ENCODE measurements around the gene RGS19. TPM values are rescaled to one million over a fixed set of nuclear protein-coding genes. Genes with fewer than 3 reads are reported as not detected.

Gene RGS19
- total and polyA plus RNA-seq, 2 donors from 2014 or later: 6.8 to 20.2 TPM

DNA sequence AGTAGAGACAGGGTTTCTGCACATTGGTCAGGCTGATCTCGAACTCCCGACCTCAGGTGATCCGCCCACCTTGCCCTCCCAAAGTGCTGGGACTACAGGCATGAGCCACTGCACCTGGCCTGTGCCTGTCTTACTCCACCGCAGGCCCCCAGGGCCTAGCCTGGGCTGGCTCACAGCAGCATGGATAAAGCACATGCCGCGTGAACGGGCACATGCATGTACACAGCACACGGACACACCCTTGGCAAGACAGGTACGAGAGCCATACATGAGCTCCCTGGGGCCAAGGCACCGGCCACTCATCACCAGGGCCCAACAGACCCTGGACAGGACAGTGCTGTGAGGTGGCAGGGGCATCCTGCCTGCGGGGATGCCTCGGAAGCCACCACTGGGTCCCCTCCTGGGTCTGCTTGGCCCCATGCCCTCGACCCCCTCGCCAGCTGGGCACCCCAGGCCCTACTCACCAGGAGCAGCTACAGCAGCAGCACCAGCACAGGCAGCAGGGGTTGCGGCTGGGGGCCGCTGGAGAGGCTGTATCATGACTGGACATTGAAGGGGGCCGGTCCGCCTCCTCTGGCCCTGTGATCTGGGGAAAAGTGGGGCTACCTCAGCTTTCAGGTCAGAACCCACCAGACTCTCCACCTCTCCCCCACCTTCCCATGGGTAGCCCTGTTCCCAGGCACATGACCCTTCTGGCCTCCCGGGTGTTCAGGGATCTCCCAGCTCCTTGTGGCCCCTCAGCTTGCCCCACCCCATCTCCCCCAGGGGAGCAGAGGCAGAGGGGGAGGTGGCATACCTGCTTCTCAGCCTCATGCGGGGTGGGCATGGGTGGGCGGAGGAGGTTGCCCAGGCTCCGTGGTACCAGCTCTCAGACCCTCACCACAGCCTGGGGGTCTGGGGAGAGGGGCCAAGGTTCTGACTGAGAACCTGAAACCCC, 3.0 kb downstream of the RGS19 start:
- Histone ChIP-seq H3K27ac (ENCODE audit: low read depth in 2 of 2, low read length in 2 of 2) (no peak overlapping the region), H3K9ac (ENCODE audit: low read length in 3 of 3) (no peak overlapping the region), H3K9me3 (ENCODE audit: control insufficient read depth in 2 of 3, insufficient read depth in 1 of 3, low read length in 3 of 3) (no peaks in the 10 kb centered on the region), H3K4me1 (ENCODE audit: control insufficient read depth in 2 of 3, insufficient read depth in 2 of 3, low read depth in 1 of 3, low read length in 3 of 3) (peaks cover 0 to 19% (median 3%) of the 10 kb centered on the region in 3 donors), H3K27me3 (ENCODE audit: control insufficient read depth, insufficient read depth, low read length) (no peaks in the 10 kb centered on the region), H3K36me3 (ENCODE audit: control insufficient read depth in 2 of 3, insufficient read depth in 3 of 3, low read length in 3 of 3) (no peaks in the 10 kb centered on the region), H3K4me3 (ENCODE audit: low read length in 3 of 3) (no peak overlapping the region)
- FAIRE-seq: no peak
- TF ChIP-seq, protein P1, sequence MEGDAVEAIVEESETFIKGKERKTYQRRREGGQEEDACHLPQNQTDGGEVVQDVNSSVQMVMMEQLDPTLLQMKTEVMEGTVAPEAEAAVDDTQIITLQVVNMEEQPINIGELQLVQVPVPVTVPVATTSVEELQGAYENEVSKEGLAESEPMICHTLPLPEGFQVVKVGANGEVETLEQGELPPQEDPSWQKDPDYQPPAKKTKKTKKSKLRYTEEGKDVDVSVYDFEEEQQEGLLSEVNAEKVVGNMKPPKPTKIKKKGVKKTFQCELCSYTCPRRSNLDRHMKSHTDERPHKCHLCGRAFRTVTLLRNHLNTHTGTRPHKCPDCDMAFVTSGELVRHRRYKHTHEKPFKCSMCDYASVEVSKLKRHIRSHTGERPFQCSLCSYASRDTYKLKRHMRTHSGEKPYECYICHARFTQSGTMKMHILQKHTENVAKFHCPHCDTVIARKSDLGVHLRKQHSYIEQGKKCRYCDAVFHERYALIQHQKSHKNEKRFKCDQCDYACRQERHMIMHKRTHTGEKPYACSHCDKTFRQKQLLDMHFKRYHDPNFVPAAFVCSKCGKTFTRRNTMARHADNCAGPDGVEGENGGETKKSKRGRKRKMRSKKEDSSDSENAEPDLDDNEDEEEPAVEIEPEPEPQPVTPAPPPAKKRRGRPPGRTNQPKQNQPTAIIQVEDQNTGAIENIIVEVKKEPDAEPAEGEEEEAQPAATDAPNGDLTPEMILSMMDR (IDR thresholded peaks at IDR 0.05; ENCODE audit: borderline replicate concordance, extremely low read depth, insufficient read depth): no peak
- no peak for DNase-seq
- intact Hi-C loops (cut with DNase I): no loop called here

DNA sequence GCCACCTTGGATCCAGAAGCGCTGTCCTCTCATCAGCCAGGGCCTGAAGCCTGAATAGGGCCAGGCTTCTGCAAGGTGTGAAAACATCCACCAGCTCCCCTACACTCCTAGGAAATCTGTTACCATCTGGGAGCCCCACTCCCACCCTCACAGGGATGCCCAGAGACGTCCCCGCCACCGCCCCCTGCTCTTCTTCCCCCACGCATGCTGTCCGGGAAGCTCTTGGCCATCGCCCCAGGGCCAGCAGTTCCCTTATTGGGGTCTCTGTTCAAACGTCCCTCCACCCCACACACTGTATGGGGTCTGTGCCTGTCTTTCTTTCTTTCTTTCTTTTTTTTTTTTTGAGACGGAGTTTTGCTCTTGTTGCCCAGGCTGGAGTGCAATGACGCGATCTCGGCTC, 3.8 kb downstream of the RGS19 start:
- DNase-seq (no peak), FAIRE-seq (no peak)
- no peaks in the 10 kb centered on the region for H3K27me3 ChIP-seq (ENCODE audit: control insufficient read depth, insufficient read depth, low read length)
- no peaks in the 10 kb centered on the region for H3K9me3 ChIP-seq (ENCODE audit: control insufficient read depth in 2 of 3, insufficient read depth in 1 of 3, low read length in 3 of 3)
- H3K9ac ChIP-seq (ENCODE audit: low read length in 3 of 3): no peak overlapping the region
- TF ChIP-seq, protein P1 (IDR thresholded peaks at IDR 0.05; ENCODE audit: borderline replicate concordance, extremely low read depth, insufficient read depth): no peak
- intact Hi-C loops (cut with DNase I): no loop called here
- no peak overlapping the region for H3K4me3 ChIP-seq (ENCODE audit: low read length in 3 of 3)
- peaks cover 0 to 19% (median 3%) of the 10 kb centered on the region in 3 donors for H3K4me1 ChIP-seq (ENCODE audit: control insufficient read depth in 2 of 3, insufficient read depth in 2 of 3, low read depth in 1 of 3, low read length in 3 of 3)
- H3K36me3 ChIP-seq (ENCODE audit: control insufficient read depth in 2 of 3, insufficient read depth in 3 of 3, low read length in 3 of 3): no peaks in the 10 kb centered on the region
- H3K27ac ChIP-seq (ENCODE audit: low read depth in 2 of 2, low read length in 2 of 2): no peak overlapping the region

DNA sequence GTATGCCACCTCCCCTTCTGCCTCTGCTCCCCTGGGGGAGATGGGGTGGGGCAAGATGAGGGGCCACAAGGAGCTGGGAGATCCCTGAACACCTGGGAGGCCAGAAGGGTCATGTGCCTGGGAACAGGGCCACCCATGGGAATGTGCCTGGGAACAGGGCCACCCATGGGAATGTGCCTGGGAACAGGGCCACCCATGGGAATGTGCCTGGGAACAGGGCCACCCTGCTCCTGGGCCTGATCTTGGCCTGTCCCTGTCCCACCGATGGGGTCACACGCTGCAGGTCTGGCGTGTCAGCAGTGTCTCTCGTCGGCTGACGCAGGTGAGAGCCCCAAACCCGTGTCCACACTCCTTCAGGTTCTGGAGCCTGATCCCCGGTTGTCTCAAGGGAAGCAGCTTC, 4.4 kb downstream of the RGS19 start:
- no peaks in the 10 kb centered on the region for H3K27me3 ChIP-seq (ENCODE audit: control insufficient read depth, insufficient read depth, low read length)
- no peaks in the 10 kb centered on the region for H3K36me3 ChIP-seq (ENCODE audit: control insufficient read depth in 2 of 3, insufficient read depth in 3 of 3, low read length in 3 of 3)
- intact Hi-C loops (cut with DNase I): no loop called here
- TF ChIP-seq, protein P1 (IDR thresholded peaks at IDR 0.05; ENCODE audit: borderline replicate concordance, extremely low read depth, insufficient read depth): no peak
- FAIRE-seq: no peak
- H3K9me3 ChIP-seq (ENCODE audit: control insufficient read depth in 2 of 3, insufficient read depth in 1 of 3, low read length in 3 of 3): no peaks in the 10 kb centered on the region
- H3K4me3 ChIP-seq (ENCODE audit: low read length in 3 of 3): no peak overlapping the region
- peaks cover 0 to 15% (median 3%) of the 10 kb centered on the region in 3 donors for H3K4me1 ChIP-seq (ENCODE audit: control insufficient read depth in 2 of 3, insufficient read depth in 2 of 3, low read depth in 1 of 3, low read length in 3 of 3)
- no peak for DNase-seq
- no peak overlapping the region for H3K27ac ChIP-seq (ENCODE audit: low read depth in 2 of 2, low read length in 2 of 2)
- no peak overlapping the region for H3K9ac ChIP-seq (ENCODE audit: low read length in 3 of 3)
